HG03066 (cell line): ENCODE measurements around the gene HAAO.
"Not testable (repeated sequence)": the region's sequence is repeated elsewhere in the genome, so short reads cannot be mapped to it uniquely, and the experiment has no call there.

Experiments
- ATAC-seq: cut with Tn5 transposase; IDR thresholded peaks from one replicate; pipeline ENCODE4 v1.9.1; 2021; ENCODE audit warnings: low read depth; ENCODE audit not compliant: unreplicated experiment

Gene HAAO

DNA sequence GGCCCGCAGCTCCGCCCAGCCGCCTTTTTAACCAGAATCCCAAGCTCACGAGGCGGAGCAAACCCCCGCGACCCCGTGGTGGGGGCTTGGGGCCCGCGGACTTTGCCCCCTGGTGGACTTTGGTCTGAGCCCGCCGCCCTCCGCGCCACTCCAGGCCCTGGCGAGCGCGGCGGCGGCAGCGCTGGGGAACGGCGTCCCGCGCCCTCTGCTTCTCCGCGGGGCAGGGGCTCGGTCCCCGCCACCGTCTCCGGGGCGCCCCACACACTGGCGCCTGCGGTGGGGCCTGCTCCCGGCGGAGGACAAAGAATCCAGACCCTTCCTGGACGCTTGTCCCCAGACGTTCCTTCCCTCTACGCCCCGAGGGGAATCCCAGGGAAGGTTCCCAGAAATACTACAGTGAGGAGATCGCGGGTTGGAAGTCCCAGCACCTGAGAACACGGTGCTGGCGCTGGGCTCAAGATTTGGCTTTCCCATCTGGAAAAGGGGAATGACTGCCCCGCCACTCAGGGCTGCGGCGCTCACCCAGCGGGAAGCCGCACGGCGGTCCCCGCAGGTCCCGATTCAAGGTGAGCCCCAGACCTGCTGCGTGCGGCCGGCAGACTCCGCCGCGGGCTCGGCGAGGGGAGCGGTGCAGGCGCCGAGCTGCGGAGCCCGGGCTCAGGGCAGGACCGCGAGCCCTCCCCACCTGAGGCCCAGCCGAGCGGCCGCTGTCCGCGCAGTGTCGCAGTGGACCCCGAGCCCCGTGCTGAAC lies at the start of gene HAAO:
Gene HAAO (minus strand): TSS at position 1 of the 751 bp plus-strand sequence. CDS start 47 bp downstream, outside the sequence.
- peak; percentile 23 for ATAC-seq

DNA sequence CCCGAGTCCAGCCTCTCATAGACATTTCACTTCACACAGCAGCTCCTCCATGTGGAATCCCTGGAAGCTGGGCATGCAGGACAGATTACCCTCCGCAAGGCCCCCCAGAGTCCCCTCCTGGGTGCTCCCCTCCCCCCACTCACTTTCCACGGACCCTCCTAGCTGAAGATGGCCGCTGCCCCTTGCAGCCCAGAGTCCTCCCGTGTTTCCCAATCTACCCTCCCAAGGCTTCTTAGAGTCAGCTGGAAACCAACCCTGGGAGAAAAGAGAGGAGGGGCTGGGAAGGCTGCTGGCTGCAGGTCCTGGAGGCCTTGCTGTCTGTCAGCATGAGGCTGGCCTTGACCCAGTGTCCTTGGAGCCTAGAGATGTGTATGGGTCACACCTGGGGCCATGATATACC lies 49.0 kb upstream of the HAAO start:
- ATAC-seq: no peak

DNA sequence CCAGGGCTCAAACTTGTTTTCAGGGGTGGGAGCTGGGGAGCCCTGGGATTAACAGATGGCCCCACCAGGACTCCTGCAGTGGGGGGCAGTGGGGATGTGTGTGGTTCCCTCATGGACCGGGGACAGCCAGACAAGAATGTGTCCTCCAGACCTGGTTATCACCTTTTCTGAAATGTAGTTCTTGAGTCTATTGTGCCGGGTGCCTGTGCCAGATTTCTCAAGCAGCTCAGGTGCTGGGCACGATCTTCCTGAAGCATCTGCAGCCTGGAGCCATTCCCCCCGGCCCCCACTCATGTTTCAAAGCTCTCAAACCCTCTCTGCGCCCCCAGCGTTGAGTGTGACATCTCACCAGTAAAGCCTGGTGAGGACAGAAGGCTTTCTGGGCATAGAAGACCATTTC lies 48.4 kb upstream of the HAAO start:
- no peak for ATAC-seq

DNA sequence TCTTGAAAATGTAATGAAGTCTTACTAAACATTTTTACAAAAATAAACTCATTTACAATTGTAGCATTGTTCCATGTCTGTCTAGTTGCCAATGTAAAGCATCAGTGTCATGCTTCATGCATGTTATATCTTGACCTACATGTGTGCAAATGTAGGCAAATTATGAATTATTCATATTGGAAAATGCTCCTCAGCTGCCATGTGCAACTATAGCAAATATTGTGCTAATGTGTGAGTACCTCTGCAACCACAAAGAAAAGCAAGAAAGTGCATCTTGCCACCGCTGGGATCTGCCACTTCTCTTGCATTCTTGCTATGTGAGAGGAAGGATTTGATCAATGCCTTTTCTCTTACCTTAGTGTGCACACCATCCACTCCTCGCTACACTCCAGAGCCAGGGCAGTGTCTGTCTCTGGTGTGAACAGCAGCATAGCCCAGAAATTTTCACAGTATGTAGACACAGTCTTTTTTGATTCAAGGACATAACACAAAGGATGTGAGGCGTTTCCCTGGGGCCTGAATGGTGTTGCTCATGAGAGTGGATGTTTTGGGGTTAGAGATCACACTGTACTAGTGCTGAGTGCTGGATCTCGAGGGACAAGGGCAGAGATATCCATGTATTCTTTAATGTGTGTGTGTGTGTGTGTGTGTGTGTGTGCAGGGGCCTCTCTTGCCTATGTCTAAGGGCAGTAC lies 47.6 kb upstream of the HAAO start:
- no peak for ATAC-seq

DNA sequence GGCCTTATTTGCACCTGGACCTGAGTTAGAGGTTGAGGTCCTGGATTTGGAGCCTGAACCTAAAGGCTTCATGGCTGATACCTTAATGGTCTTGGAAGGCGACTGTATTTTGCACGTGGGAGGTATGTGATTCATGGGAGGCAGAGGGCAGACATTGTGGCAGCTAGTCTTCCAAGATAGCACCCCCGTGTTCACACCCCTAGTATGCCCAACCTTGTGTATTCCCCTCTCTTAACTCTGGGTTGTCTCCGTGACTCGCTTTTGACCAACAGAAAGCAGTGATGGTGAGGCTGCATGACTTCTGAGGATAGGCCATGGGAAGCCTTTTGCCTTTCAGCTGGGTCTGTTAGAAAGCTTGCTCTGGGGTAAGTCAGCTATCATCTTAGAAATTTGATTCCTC lies 45.8 kb upstream of the HAAO start:
- no peak for ATAC-seq

DNA sequence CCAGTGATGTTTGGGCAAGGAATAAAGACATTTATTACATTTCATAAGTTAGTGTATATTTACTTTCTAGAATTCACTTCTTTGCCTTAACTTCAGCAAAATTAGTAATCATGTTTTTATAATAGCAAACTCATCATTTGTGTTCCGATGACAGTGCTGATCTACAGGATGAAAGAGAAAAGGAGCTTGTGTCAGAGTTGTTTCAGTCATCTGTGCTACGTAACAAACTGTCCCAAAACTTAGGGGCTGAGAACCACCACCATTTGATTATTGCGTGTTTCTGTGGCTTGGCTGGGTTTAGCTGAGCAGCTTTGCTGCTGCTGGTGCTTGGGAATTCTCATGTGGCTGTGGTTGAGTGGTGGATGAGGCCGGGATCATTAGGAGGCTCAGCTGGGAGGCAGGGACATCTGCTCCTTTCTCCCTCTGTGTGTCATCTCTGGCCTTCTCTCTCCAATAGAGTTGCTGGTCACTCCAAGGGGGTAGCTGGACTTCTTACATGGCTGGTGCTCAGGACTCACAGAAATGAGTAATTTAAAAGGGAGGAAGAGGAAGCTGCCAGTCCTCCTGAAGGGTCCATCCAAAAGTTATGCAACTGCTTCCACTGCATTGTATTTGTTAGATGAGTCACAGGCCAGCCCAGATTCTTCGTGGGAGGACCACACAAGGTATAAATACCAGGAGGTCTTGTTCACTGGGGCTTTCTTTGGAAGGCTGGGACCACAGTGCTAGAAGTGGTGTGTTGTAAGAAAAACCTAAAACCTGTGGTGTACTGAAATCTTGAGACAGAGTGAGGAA lies 43.4 kb upstream of the HAAO start:
- ATAC-seq: no peak

GRCh38 chr2:42834161-42834560 lies 41.8 kb upstream of the HAAO start:
- ATAC-seq: no peak

DNA sequence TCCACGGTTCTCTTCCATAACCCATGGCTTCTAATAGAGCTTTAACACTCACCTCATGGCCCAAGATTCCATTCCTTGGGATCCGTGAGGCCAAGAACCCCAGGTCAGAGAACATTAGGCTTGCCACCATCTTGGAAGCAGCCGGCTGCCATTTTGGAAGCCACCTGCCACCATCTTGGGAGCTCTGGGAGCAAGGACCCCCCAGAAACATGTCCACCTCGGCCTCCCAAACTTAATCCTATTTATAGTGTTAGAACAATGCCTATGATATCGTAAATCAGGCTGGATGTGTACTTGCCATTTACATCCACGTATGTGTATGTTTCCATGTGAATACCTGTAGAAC lies 39.9 kb upstream of the HAAO start:
- ATAC-seq: no peak

DNA sequence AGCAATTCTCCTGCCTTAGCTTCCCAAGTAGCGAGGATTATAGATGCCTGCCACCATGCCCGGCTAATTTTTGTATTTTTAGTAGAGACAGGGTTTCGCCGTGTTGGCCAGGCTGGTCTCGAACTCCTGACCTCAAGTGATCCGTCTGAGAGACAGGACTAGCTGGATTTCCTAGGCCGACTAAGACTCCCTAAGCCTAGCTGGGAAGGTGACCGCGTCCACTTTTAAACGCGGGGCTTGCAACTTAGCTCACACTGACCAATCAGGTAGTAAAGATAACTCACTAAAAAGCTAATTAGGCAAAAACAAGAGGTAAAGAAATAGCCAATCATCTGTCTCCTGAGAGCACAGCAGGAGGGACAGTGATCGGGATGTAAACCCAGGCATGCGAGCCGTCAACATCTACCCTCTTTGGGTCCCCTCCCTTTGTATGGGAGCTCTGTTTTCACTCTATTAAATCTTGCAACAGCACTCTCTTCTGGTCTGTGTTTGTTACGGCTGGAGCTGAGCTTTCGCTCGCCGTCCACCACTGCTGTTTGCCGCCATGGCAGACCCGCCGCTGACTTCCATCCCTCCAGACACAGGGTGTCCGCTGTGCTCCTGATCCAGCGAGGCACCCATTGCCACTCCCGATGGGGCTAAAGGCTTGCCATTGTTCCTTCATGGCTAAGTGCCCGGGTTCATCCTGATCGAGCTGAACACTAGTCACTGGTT lies 39.3 kb upstream of the HAAO start:
- ATAC-seq: not testable (repeated sequence)

GRCh38 chr2:42830922-42831574 lies 38.7 kb upstream of the HAAO start:
- no peak for ATAC-seq

GRCh38 chr2:42829671-42830440 lies 37.5 kb upstream of the HAAO start:
- ATAC-seq: no peak

- ATAC-seq: peak; percentile 79
These were observed 36.4 kb upstream of the HAAO start for GRCh38 chr2:42828487-42829425.

- no peak for ATAC-seq
These were observed 35.5 kb upstream of the HAAO start for GRCh38 chr2:42827647-42828486.

DNA sequence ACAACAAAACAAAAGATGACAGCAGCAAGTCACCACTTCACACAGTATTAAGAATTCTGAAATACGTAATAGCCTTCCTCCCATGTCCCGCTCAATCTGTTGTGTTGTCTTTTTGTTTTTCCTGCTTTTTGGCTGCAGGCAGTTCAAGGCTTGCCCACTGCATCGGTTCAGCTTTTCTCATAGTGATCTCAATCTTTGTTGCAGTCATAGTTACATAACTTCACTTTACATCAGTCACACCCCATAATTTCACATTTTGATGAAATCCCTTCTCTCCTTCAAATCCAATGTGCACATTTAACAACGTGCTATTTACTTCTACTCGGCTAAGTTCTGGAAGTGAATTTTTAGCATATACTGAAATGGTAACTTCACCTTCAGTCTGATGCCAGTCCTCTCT lies 33.8 kb upstream of the HAAO start:
- no peak for ATAC-seq

GRCh38 chr2:42824454-42824807 lies 32.0 kb upstream of the HAAO start:
- no peak for ATAC-seq

- ATAC-seq: no peak
These were observed 31.5 kb upstream of the HAAO start for GRCh38 chr2:42823744-42824453.

DNA sequence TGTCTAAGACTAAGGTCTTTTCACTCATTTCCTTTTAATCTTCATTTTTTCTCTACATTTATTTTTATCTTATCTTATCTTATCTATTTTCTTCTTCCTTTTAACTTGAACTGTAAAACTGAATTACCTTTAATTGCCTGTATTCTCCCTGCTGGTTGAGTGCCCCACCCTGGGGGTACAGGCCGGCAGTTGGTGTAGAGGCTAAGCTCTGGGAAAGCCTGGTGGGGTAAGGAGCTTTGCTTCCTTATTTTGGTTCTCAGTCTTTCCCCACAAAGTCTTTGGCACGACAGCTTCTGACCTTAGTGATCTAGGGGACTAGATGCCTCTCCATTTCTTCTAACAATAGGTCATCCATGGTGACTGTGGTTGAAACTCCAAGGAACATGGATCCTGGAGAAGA lies 26.8 kb upstream of the HAAO start:
- ATAC-seq: no peak
